Lower lobe of right lung (tissue), 2 donors: ENCODE results near the gene FGF9. TPM values are rescaled to one million over a fixed set of nuclear protein-coding genes. Genes with fewer than 3 reads are reported as not detected.
A peak's percentile ranks its signal among the peaks of the same experiment; 100 is the strongest.

Source experiments
- ATAC-seq, 2 donors: fragments of 200-7000 bp; cut with Tn5 transposase; one replicate each; pipeline ENCODE4 v1.9.1; 2020 to 2022; ENCODE audit warnings: mild to moderate bottlenecking in 2 of 2, moderate library complexity in 2 of 2
- DNase-seq: peaks from one replicate; pipeline ENCODE4 v3.0.0-alpha.2; 2020
- H3K27ac ChIP-seq: fragments of 200-600 bp; one replicate; pipeline ENCODE4 v1.8.0; 2022
- H3K27me3 ChIP-seq: fragments of 200-600 bp; one replicate; pipeline ENCODE4 v1.8.0; 2022; ENCODE audit warnings: low read depth
- H3K36me3 ChIP-seq: fragments of 200-600 bp; one replicate; pipeline ENCODE4 v1.8.0; 2022; ENCODE audit warnings: mild to moderate bottlenecking
- H3K4me1 ChIP-seq: fragments of 200-600 bp; one replicate; pipeline ENCODE4 v1.8.0; 2022
- H3K4me3 ChIP-seq: fragments of 200-600 bp; one replicate; pipeline ENCODE4 v1.8.0; 2022; ENCODE audit warnings: mild to moderate bottlenecking
- H3K9me3 ChIP-seq: fragments of 200-600 bp; one replicate; pipeline ENCODE4 v1.8.0; 2022
- intact Hi-C: fragments of 100-400 bp; cut with DNase I; formaldehyde crosslinking; loops from one replicate; pipeline ENCODE4 v1.11.0; 2022
- total RNA-seq: library from RNA; stranded (reverse); fragmentation: NEBNext Ultra II Directional; extraction: Animal tissue kit (Norgen Biotek cat#: 25700); gene quantifications from one replicate; pipeline ENCODE4 v1.2.1, GENCODE V29; 2021
- TF ChIP-seq, protein P1 (sequence below): fragments of 200-600 bp; IDR thresholded peaks from one replicate; pipeline ENCODE4 v1.8.0; 2022; ENCODE audit warnings: antibody characterized with exemption, mild to moderate bottlenecking
- donor health status: DM: no; HTN: yes; CAD: no; lungs with severe emphysema.

The FGF9 gene
- total RNA-seq, 1 donor from 2014 or later, result 1.6 TPM

DNA sequence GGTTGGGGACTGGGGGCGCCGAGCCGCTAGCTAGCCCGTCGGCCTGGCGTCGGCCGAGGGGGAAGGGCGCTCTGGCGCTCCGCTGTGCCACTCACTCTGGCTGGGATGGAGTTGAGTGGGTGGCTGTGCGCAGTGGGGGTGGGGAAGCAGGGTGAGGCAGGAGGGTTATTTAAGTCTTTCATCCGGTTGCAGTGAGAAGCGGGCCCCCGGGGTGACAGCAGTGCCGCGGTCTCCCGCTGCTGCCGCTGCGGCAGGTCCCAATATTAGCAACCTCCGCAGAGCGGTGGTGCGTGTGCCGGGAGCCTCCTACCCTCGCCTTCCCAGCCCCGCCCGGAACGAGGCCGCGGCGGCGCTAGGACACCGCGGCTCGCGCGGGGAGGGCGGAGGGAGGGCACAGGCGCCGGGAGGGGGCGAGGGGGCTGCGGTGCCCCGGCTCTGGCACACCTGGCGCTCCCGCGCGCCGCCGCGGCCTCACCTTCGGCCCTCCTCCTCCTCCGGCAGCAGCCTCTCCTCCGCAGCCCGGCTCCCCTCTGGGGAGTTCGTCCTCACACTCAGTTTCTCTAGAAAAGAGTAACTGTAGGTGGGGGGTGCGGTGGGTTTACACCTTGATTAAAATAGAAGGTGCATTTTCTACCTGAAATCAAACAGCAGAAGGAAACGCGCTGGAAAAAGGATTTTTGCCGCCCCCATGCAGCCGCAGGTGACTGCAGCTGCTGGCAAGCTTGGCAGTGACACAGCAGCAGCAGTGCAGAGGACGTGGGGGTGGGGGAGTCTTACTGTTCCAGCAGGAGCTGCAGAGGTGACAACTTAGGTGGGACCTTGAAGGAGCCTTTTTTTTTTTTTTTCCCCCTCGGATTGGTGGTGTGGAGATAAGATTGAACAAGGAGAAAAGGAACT lies 4.5 kb downstream of the FGF9 start:
- Histone ChIP-seq H3K36me3 (no peaks in the 10 kb centered on the region), H3K9me3 (no peaks in the 10 kb centered on the region), H3K4me1 (peaks cover 40% of the 10 kb centered on the region), H3K27ac (peak overlapping the region; percentile 18), H3K27me3 (peaks cover 55% of the 10 kb centered on the region), H3K4me3 (peak overlapping the region; percentile 72)
- TF ChIP-seq, protein P1, sequence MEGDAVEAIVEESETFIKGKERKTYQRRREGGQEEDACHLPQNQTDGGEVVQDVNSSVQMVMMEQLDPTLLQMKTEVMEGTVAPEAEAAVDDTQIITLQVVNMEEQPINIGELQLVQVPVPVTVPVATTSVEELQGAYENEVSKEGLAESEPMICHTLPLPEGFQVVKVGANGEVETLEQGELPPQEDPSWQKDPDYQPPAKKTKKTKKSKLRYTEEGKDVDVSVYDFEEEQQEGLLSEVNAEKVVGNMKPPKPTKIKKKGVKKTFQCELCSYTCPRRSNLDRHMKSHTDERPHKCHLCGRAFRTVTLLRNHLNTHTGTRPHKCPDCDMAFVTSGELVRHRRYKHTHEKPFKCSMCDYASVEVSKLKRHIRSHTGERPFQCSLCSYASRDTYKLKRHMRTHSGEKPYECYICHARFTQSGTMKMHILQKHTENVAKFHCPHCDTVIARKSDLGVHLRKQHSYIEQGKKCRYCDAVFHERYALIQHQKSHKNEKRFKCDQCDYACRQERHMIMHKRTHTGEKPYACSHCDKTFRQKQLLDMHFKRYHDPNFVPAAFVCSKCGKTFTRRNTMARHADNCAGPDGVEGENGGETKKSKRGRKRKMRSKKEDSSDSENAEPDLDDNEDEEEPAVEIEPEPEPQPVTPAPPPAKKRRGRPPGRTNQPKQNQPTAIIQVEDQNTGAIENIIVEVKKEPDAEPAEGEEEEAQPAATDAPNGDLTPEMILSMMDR, result no peak
- ATAC-seq, result peak; percentile 33 to 48
- intact Hi-C loops, result no loop called here
- peak; percentile 50 for DNase-seq

DNA sequence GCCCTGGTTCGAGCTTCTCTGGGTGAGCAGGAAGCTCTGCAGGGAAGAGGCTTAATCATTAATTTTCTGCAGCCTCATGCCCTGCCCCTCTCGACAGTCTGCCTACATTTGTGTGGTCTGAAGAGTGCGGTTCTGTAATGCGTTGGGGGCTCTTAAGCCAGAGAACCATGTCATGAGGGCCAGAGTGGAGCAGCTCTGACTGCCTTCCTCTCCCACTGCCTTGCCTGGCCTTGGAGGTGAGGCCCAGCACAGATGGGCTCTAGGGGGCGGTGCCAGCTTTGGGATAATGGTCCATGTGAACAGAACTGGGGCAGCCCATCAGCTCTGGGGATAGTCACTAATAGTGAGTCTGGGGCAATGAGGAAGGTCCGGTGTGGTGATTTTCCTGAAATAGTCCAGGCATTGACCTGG lies 5.7 kb downstream of the FGF9 start:
- TF ChIP-seq, protein P1, result no peak
- H3K9me3 ChIP-seq, result no peaks in the 10 kb centered on the region
- H3K4me3 ChIP-seq, result no peak overlapping the region
- no peak overlapping the region for H3K27ac ChIP-seq
- DNase-seq (peak; percentile 55), ATAC-seq (peak; percentile 25 to 38)
- peaks cover 35% of the 10 kb centered on the region for H3K4me1 ChIP-seq
- no peaks in the 10 kb centered on the region for H3K36me3 ChIP-seq
- H3K27me3 ChIP-seq, result peaks cover 55% of the 10 kb centered on the region
- intact Hi-C loops, result no loop called here

DNA sequence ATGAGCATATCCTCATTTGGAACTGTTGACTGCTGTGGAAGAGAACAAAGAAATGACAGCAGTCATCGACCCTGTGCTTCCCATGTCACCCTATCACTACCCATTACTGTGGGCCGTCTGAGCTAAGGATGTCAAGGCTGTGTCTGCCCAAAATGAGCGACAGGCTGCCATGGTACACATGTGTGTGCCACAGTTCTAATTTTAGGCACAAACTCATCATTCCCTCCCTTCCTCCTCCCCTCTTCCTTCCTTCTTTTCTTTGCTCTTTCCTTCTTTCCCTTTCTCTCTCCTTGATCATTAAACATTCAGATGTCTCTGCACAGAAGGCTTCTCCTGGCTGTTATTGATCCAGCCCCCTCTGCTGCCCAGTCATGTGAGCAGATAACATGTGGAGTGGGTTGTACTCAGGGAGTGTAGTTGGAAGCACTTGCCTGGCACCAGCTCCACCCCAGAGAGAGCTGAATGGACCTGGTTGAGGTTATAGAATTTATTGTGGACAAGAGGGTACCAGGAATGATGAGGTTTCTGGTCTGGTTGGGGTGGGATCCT lies 6.3 kb downstream of the FGF9 start:
- DNase-seq (no peak), ATAC-seq (no peak)
- Histone ChIP-seq H3K27me3 (peaks cover 50% of the 10 kb centered on the region), H3K27ac (no peak overlapping the region), H3K36me3 (no peaks in the 10 kb centered on the region), H3K9me3 (no peaks in the 10 kb centered on the region), H3K4me3 (no peak overlapping the region), H3K4me1 (peaks cover 30% of the 10 kb centered on the region)
- intact Hi-C loops, result no loop called here
- TF ChIP-seq, protein P1, result no peak

DNA sequence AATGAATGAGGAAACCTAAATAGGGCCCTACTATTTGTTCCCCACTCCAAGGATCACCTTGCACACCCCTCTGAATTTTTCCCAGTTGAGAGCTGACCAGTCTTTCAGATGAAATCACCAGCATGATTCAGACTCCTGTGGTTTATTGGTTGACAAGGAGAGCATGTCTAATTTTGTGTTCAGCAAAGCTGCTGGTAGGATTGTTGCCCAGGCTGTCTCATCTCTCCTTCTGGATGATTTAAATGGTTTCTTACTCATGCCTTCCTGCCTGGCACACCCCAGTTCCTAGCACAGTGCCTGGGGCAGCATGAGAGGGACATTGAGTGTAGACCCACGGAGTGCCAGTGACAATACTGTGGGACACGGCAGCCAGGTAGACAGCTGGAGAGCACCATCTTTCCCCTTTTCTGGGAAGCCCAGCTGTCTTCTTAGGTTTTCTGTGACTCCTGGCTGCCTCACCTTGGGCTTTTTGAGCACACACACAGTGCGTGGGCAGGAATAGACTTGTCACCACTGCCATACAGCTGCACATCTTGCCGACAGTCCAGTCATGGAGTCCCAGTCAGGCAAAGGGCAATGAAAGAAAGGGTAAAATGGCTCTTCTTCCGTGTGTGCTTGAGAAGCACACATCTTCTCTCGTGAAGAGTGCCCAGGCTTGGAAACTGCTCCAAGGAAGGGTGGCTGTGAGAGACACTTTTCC lies 12.3 kb downstream of the FGF9 start:
- Histone ChIP-seq H3K27ac (no peak overlapping the region), H3K4me3 (no peak overlapping the region), H3K4me1 (no peaks in the 10 kb centered on the region), H3K27me3 (no peaks in the 10 kb centered on the region), H3K36me3 (no peaks in the 10 kb centered on the region), H3K9me3 (no peaks in the 10 kb centered on the region)
- no peak for ATAC-seq
- intact Hi-C loops, result no loop called here
- TF ChIP-seq, protein P1, result no peak
- DNase-seq, result no peak

DNA sequence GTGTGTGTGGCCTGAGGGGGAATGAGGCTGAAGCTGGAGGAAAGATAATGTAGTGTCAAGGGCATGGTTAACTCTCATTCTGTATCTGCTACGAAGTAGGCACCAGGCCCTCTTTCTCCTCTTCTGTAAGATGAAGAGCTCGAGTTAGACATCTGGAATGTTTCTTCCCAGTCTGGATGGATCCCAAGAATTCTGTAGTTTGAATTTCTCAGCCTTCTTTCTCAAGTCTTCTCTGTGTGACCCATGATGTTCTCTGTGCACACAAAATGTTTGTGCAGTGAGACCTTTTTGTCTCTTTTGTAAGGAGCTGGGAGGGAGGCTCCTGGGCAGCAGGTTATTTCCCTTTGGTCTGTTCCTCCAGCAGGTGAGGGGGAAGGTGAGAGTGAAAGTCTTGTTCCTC lies 13.7 kb downstream of the FGF9 start:
- Histone ChIP-seq H3K4me1 (no peaks in the 10 kb centered on the region), H3K36me3 (no peaks in the 10 kb centered on the region), H3K4me3 (no peak overlapping the region), H3K9me3 (no peaks in the 10 kb centered on the region), H3K27ac (no peak overlapping the region), H3K27me3 (no peaks in the 10 kb centered on the region)
- intact Hi-C loops, result no loop called here
- DNase-seq, result no peak
- ATAC-seq, result no peak
- TF ChIP-seq, protein P1, result no peak
